ENCODE measurements around the gene RBM19.
"Not testable (repeated sequence)": the region's sequence is repeated elsewhere in the genome, so short reads cannot be mapped to it uniquely, and the experiment has no call there.

The RBM19 gene

DNA sequence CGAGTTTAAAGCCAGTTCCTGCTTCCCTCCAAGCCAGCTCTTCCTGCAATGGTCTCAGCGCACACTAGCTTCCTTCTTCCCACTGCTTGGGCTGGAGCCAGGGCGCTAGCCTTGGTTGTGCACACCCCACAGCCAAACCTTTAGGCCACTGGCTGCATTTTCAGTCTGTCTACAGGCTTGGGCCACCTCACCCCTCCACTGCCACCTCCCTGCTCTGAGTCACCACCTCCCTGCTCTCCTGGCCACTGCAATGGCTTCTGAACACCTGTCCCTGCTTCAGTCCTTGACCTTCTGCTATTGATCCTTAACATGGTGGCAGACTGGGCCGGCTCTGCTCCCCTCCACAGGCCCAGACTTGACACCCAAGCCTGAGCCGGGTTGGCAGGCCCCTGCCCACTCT lies 151.1 kb downstream of the RBM19 start:
- DNase-seq: no peak
- Histone ChIP-seq H3K27ac (ENCODE audit: low read length) (no peak overlapping the region), H3K4me1 (ENCODE audit: low read length) (no peaks in the 10 kb centered on the region)

DNA sequence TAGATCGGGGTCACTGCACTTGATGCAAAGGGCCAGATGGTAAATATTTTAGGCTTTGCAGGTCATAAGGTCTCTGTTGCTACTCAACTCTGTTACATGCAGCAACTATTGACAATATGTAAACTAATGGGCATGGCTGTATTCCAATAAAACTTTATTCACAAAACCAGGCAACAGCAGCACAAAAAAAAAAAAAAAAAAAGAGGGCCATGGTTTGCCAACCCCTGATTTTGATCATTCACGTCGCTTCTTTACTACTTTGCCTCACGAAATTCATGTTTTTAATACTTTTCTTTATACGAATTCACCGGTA lies 152.9 kb downstream of the RBM19 start:
- Histone ChIP-seq H2AFZ (ENCODE audit: low read length) (no peak overlapping the region), H3K4me2 (ENCODE audit: low read depth, low read length) (no peak overlapping the region), H3K9ac (ENCODE audit: low read length) (no peak overlapping the region), H3F3A (ENCODE audit: insufficient read depth, low read length) (no peaks in the 10 kb centered on the region), H3K9me3 (replicated peaks; ENCODE audit: insufficient read depth, low read length) (no peaks in the 10 kb centered on the region), H3K27me3 (replicated peaks; ENCODE audit: insufficient read depth, low read length) (no peaks in the 10 kb centered on the region), H3K79me2 (ENCODE audit: low read length) (no peaks in the 10 kb centered on the region), H3K9me2 (replicated peaks; ENCODE audit: insufficient read depth, low read length) (no peaks in the 10 kb centered on the region), H3K27ac (ENCODE audit: low read length) (no peak overlapping the region), H3K36me3 (replicated peaks; ENCODE audit: insufficient read depth, low read length) (no peaks in the 10 kb centered on the region), H3K4me1 (ENCODE audit: low read length) (no peaks in the 10 kb centered on the region), H4K20me1 (ENCODE audit: insufficient read depth, low read length) (no peaks in the 10 kb centered on the region), H3K4me3 (ENCODE audit: low read length) (no peak overlapping the region)
- DNase-seq: no peak
- TF ChIP-seq, protein P1, sequence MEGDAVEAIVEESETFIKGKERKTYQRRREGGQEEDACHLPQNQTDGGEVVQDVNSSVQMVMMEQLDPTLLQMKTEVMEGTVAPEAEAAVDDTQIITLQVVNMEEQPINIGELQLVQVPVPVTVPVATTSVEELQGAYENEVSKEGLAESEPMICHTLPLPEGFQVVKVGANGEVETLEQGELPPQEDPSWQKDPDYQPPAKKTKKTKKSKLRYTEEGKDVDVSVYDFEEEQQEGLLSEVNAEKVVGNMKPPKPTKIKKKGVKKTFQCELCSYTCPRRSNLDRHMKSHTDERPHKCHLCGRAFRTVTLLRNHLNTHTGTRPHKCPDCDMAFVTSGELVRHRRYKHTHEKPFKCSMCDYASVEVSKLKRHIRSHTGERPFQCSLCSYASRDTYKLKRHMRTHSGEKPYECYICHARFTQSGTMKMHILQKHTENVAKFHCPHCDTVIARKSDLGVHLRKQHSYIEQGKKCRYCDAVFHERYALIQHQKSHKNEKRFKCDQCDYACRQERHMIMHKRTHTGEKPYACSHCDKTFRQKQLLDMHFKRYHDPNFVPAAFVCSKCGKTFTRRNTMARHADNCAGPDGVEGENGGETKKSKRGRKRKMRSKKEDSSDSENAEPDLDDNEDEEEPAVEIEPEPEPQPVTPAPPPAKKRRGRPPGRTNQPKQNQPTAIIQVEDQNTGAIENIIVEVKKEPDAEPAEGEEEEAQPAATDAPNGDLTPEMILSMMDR (IDR thresholded peaks at IDR 0.05; ENCODE audit: low read length): no peak
- no peak for TF ChIP-seq EZH2 (optimal IDR thresholded peaks at IDR 0.05; ENCODE audit: low read depth, low read length)
- TF ChIP-seq EZH2phosphoT487 (IDR thresholded peaks at IDR 0.05; ENCODE audit: low read length): no peak

More for the DNA sequence above, 151.1 kb downstream of the RBM19 start:
- H3K27me3 ChIP-seq (replicated peaks; ENCODE audit: insufficient read depth, low read length): no peaks in the 10 kb centered on the region
- TF ChIP-seq, protein P1 (IDR thresholded peaks at IDR 0.05; ENCODE audit: low read length): no peak
- no peak for TF ChIP-seq EZH2phosphoT487 (IDR thresholded peaks at IDR 0.05; ENCODE audit: low read length)
- no peak for TF ChIP-seq EZH2 (optimal IDR thresholded peaks at IDR 0.05; ENCODE audit: low read depth, low read length)
- no peak overlapping the region for H2AFZ ChIP-seq (ENCODE audit: low read length)
- H3F3A ChIP-seq (ENCODE audit: insufficient read depth, low read length): no peaks in the 10 kb centered on the region
- H3K9me2 ChIP-seq (replicated peaks; ENCODE audit: insufficient read depth, low read length): no peaks in the 10 kb centered on the region
- no peaks in the 10 kb centered on the region for H3K36me3 ChIP-seq (replicated peaks; ENCODE audit: insufficient read depth, low read length)
- H3K79me2 ChIP-seq (ENCODE audit: low read length): no peaks in the 10 kb centered on the region
- H3K4me2 ChIP-seq (ENCODE audit: low read depth, low read length): no peak overlapping the region
- no peaks in the 10 kb centered on the region for H4K20me1 ChIP-seq (ENCODE audit: insufficient read depth, low read length)
- no peaks in the 10 kb centered on the region for H3K9me3 ChIP-seq (replicated peaks; ENCODE audit: insufficient read depth, low read length)
- H3K4me3 ChIP-seq (ENCODE audit: low read length): no peak overlapping the region
- H3K9ac ChIP-seq (ENCODE audit: low read length): no peak overlapping the region

DNA sequence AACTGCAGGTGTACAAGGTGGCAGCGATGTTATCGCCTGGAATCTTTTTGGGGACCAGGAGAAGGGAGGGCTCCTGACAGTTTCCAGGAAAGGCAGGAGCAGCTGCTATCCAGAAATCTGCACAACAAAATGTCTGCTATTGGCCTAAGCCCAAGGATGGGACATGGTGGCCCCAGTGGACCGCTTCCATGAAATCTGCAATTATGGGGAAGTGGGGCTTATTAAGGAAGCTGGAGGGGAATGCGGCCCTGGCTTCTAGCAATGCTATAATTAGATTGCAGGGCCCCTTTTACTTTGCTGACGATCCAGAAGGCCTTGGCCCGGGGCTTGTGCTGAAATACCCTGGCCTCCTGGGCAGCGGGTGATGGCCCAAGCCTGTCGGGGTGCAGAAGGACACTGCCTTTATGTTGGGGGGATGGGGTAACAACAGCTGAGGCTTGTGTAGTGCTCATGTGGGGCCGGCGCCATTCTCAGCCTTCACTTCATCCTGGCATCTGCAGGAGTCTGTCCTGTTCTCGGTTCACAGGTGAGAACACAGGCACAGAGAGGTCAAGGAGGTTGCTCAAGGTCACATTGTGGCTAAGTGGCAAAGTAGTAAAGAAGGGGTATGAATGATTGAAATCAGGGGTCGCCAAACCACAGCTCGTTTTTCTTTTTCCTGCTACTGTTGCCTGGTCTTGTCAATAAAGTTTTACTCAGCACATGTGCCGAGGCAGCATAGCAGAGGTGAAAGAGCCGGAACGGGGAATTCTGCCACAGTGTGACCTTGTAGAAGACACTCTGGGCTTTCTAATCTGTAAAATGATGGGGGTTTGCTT lies 153.5 kb downstream of the RBM19 start:
- Histone ChIP-seq H2AFZ (ENCODE audit: low read length) (no peak overlapping the region), H3K9ac (ENCODE audit: low read length) (no peak overlapping the region), H3K9me2 (replicated peaks; ENCODE audit: insufficient read depth, low read length) (no peaks in the 10 kb centered on the region), H3K36me3 (replicated peaks; ENCODE audit: insufficient read depth, low read length) (no peaks in the 10 kb centered on the region), H3F3A (ENCODE audit: insufficient read depth, low read length) (no peaks in the 10 kb centered on the region), H3K9me3 (replicated peaks; ENCODE audit: insufficient read depth, low read length) (no peaks in the 10 kb centered on the region), H3K4me1 (ENCODE audit: low read length) (no peaks in the 10 kb centered on the region), H3K27me3 (replicated peaks; ENCODE audit: insufficient read depth, low read length) (no peaks in the 10 kb centered on the region), H4K20me1 (ENCODE audit: insufficient read depth, low read length) (no peaks in the 10 kb centered on the region), H3K4me3 (ENCODE audit: low read length) (no peak overlapping the region), H3K4me2 (ENCODE audit: low read depth, low read length) (no peak overlapping the region), H3K27ac (ENCODE audit: low read length) (no peak overlapping the region), H3K79me2 (ENCODE audit: low read length) (no peaks in the 10 kb centered on the region)
- TF ChIP-seq EZH2 (optimal IDR thresholded peaks at IDR 0.05; ENCODE audit: low read depth, low read length) (no peak), EZH2phosphoT487 (IDR thresholded peaks at IDR 0.05; ENCODE audit: low read length) (no peak)
- TF ChIP-seq, protein P1 (IDR thresholded peaks at IDR 0.05; ENCODE audit: low read length): no peak
- DNase-seq: no peak

DNA sequence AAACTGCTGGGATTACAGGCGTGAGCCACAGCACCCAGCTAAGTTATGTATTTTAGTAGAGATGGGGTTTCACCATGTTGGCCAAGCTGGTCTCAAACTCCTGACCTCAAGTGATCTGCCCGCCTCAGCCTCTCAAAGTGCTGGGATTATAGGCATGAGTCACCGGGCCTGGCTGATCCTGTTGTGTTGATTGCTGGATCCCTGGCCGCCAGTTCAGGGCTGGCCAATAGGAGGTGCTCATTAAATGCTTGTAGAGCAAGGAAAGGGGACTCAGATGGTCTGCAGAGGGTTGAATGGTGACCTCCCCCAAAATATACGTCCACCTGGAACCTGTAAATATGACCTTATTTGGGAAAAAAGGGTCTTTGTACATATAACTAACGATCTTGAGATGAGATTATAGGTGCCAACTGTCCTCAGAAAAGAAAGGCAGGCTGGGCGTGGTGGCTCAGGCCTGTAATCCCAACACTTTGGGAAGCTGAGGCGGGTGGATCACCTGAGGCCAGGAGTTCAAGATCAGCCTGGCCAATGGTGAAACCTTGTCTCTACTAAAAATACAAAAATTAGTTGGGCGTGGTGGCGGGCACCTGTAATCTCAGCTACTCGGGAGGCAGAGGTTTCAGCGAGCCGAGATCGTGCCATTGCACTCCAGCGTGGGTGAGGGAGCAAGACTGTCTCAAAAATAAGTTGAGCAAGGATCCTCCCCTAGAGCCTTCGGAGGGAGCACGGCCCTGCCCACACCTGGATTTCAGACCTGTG lies 156.5 kb downstream of the RBM19 start:
- H3K4me1 ChIP-seq (ENCODE audit: low read length); H3K9me3 ChIP-seq (replicated peaks; ENCODE audit: insufficient read depth, low read length); H3K9ac ChIP-seq (ENCODE audit: low read length); H3F3A ChIP-seq (ENCODE audit: insufficient read depth, low read length); H3K4me3 ChIP-seq (ENCODE audit: low read length); H3K79me2 ChIP-seq (ENCODE audit: low read length); DNase-seq; H3K9me2 ChIP-seq (replicated peaks; ENCODE audit: insufficient read depth, low read length); H3K27ac ChIP-seq (ENCODE audit: low read length); H2AFZ ChIP-seq (ENCODE audit: low read length); H3K36me3 ChIP-seq (replicated peaks; ENCODE audit: insufficient read depth, low read length); H3K4me2 ChIP-seq (ENCODE audit: low read depth, low read length); H3K27me3 ChIP-seq (replicated peaks; ENCODE audit: insufficient read depth, low read length); H4K20me1 ChIP-seq (ENCODE audit: insufficient read depth, low read length): not testable (repeated sequence)
